CD4-positive, alpha-beta T cell treated with Interferon alpha-2 for 1 hour (primary cell): ENCODE results near the gene NOX4.
"Not testable (repeated sequence)": the region's sequence is repeated elsewhere in the genome, so short reads cannot be mapped to it uniquely, and the experiment has no call there.

Experiments
- DNase-seq, 2 donors: peaks; one replicate each; pipeline ENCODE4 v3.0.0-alpha.2; 2020 to 2022

Gene NOX4

GRCh38 chr11:89457190-89457589, 34.0 kb downstream of the NOX4 start:
- no peak for DNase-seq

- DNase-seq, result no peak
Observed at GRCh38 chr11:89456681-89457080, 34.5 kb downstream of the NOX4 start.

- no peak for DNase-seq
Observed at GRCh38 chr11:89452780-89453179, 38.4 kb downstream of the NOX4 start.

DNA sequence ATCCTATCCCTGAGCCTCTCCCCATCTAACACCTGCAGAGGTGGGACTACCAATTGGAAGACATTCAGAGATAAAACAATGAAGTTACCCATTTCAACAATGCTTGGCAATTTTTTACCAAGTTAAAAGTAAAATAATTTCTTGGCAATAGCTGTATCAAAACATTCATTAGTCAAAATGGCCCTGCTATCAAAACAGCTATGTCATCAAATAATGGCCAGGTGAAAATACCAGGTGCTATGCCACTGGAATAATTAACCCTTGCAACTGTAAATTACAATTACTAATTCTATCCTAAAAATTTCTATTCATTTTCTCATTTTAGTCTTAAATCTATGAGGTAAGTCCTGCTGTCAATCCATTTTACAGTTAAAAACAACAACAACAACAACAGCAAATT, 43.3 kb downstream of the NOX4 start:
- no peak for DNase-seq

DNA sequence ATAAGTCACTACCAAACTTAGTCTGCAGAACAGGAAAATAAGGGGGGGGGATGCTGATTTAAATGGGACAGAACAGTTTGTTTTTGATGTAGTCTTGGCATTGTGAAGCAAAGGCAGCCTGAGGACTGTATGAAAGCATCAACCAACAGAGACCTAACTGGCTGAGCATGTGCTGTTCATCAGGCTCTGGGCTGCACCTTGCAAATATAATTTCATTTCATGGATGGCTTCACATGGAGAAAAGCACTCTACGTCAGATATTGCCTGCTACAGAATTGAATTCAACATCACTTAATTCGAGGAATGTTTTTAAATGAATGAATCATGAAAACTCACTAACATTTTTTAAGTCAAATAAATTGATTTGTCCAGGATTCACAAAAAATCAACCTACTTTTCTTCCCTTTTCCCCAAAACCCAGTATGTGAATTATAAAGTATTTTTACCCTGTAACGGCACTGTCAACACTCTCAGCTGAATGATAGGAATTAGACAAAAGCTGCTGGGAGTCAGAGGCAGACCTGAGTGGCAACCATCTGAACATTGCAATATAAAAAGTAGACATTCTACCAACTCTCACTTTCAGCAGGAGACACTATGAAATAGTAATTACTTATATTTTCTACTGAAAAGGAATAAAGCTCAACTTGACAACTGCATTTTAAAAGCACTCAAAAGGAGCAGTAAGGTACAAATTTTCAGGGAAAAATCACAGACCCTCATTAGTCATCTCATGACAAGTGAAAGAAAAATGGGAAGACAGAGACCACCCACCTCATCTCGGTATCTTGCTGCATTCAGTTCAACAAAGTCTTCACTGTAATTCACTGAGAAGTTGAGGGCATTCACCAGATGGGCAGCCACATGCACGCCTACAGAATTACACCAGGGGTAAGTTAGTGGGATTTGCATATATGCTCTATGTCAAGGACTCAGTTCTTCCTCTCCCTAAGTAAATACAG, 47.5 kb downstream of the NOX4 start:
- DNase-seq, result no peak

DNA sequence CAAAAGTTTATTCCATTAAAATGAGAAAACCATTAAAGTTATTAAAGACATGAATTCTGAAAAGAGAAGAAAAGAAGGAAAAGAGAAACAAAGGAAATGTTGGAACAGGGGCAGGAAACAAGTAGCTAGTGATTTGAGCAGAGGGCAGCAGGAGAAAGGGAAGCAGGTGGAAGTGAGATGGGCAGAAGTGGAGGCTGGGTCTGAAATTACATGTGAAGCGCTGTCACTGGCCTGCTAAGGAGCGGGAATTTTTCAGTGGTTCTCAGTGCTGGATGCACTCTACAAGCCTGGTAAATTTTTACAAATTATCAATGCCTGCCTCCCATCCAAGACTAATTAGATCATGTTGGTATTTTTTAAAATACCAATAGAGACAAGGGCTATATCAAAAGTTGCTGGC, 48.4 kb downstream of the NOX4 start:
- no peak for DNase-seq

DNA sequence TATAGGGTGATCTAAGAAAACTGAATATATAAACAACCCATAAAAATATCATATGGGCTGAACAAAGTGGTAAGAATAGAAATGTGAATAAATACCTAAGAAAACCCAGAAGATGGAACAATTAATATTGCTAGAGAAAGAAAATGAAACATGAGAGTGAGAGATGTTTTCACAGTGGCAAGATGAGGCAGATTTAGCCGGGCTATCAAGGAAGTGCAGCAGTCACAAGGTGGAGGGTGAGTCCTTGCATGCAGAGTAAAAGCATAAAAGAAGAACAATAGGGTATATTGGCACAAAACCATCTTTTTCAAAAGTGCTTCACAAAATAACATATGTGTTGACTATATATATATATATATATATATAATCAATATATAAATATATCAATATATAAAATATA, 49.6 kb downstream of the NOX4 start:
- no peak for DNase-seq

- DNase-seq, result no peak
Observed at GRCh38 chr11:89437317-89437716, 53.9 kb downstream of the NOX4 start.

DNA sequence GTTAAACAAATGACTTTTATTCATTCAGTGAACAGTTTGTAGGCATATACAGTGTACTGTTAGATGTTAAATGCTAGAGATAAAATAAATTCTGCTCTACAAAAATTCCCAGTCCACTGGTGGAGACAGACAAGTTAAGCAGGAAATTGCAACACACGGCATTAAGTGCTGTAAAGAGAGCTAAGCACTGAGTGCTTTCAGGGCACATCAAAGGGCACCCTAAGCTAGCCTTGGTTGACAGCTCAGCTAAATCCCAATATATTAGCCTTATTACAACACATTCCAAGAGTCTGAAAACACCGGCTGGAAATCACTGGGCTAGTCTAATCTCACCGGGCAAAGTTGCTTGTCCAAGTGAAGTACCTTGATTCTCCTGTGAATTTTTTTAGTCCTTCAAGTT, 55.1 kb downstream of the NOX4 start:
- no peak for DNase-seq

GRCh38 chr11:89433278-89433677, 57.9 kb downstream of the NOX4 start:
- no peak for DNase-seq

DNA sequence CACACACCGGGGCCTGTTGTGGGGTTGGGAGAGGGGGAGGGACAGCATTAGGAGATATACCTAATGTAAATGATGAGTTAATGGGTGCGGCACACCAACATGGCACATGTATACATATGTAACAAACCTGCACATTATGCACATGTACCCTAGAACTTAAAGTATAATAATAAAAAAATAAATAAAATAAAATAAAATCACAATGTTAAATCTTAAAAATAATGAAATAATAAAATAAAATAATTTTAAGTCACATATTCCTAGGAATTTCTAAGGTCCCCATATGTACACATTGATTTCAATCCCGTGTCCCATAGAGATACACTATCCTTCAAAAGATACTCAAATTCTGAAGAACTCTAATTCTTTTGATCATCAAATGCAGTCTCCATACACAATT, 59.0 kb downstream of the NOX4 start:
- not testable (repeated sequence) for DNase-seq

DNA sequence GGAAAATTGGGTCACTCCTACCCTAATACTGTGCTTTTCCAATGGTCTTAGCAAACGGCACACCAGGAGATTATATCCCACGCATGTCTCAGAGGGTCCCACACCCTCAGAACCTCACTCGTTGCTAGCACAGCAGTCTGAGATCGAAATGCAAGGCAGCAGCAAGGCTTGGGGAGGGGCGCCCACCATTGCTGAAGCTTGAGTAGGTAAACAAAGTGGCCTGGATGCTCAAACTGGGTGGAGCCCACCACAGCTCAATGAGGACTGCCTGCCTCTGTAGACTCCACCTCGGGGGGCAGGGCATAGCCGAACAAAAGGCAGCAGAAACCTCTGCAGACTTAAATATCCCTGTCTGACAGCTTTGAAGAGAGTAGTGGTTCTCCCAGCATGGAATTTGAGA, 64.7 kb downstream of the NOX4 start:
- DNase-seq, result not testable (repeated sequence)

DNA sequence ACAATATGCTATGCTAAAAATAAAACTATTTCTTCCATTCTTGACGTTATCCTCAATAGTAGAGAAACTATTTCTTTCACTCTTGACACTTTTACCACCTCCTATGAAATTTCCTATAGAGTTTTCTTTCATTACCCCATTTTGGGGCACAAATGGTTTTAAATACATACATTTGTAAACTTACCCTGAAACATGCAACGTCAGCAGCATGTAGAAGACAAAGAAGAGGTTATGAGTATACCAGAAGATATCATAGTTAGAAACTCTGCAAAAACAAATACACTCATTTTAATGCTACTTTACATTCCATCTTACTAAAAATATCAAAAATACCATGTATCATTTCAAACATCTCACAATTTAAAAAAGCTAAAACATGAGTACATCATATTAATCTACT, 69.5 kb downstream of the NOX4 start:
- DNase-seq, result no peak

GRCh38 chr11:89420981-89421380, 70.2 kb downstream of the NOX4 start:
- no peak for DNase-seq

DNA sequence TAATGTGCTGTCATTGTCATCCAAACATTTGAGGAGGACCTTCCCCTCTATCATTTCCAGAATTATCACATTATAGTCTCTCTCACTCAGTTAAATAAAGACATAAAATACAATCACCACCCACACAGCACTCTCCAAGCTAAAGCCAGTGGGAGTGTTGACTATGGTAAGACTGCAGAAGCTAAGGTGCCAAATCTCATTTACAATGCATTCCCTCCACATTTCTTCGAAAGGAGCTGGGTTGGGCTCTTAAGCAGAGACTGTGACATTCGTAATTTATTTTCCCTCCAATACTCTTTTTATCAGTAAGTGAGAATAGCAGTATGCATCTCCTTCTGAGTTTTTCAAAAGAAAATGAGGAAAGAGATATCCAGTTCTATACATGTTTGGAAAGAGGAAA, 74.2 kb downstream of the NOX4 start:
- DNase-seq, result no peak

- DNase-seq, result not testable (repeated sequence)
Observed at GRCh38 chr11:89411112-89411511, 80.1 kb downstream of the NOX4 start.

GRCh38 chr11:89410666-89411065, 80.5 kb downstream of the NOX4 start:
- DNase-seq, result not testable (repeated sequence)

GRCh38 chr11:89408441-89408840, 82.7 kb downstream of the NOX4 start:
- DNase-seq, result not testable (repeated sequence)

- DNase-seq, result no peak
Observed at GRCh38 chr11:89405629-89406028, 85.5 kb downstream of the NOX4 start.

DNA sequence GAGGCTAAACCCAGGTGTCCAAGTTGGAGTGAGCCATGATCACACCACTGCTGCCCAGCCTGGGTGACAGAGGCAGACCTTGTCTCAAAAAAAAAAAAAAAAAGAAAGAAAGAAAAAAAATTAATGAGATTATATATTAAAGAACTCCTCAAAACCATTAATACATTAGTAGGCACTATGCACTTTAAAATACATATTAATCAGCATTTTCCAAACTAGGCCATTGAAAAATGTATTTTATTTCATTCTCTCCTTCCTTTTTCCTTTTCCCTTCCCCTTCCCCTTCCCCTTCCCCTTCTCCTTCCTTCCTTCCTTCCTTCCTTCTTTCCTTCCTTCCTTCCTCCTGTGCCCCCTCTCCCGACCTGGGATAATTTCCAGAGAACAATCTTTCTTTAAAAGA, 99.5 kb downstream of the NOX4 start:
- DNase-seq, result not testable (repeated sequence)

GRCh38 chr11:89387501-89387900, 103.7 kb downstream of the NOX4 start:
- DNase-seq, result not testable (repeated sequence)

DNA sequence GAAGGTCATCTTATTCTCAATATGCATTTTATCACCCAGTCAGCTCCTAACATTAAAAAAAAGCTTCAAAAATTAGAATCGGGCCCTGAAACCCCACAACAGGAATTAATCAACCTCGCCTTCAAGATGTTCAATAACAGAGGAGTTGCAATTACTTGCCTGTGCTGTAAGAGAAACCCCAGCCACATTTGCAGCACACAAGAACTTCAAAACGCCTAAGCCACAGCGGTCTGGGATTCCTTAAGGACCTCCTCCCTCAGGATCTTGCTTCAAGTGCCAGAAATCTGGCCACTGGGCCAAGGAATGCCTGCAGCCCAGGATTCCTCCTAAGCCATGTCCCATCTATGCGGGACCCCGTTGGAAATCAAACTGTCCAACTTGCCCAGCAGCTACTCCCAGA, 108.2 kb downstream of the NOX4 start:
- DNase-seq, result not testable (repeated sequence)

DNA sequence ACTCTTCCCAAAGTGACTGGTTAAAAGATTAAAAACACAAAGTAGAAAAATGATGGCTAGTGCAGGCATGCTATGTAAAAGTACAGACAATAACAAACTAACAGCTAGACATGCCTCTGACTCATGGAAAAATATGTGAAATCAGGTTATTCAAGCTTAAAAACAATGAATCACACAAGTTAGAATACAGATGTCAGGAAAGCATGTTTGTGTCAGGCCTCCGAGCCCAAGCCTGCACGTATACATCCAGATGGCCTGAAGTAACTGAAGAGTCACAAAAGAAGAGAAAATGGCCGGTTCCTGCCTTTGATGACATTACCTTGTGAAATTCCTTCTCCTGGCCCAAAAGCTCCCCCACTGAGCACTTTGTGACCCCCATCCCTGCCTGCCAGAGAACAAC, 110.1 kb downstream of the NOX4 start:
- no peak for DNase-seq

- not testable (repeated sequence) for DNase-seq
Observed at GRCh38 chr11:89379976-89380771, 111.0 kb downstream of the NOX4 start.
